NOMO-1 treated with dmso at 0.1 percent for 144 hours (cell line): ENCODE data around the gene SPRYD4.
"Not testable (repeated sequence)": the region's sequence is repeated elsewhere in the genome, so short reads cannot be mapped to it uniquely, and the experiment has no call there.

Experiments used
- DNase-seq: peaks from one replicate; lab custom pipeline; 2025; ENCODE audit not compliant: unreplicated experiment; lab: John Stamatoyannopoulos, UW

Gene SPRYD4

GRCh38 chr12:56476143-56476542, 7.8 kb downstream of the SPRYD4 start:
- no peak for DNase-seq

DNA sequence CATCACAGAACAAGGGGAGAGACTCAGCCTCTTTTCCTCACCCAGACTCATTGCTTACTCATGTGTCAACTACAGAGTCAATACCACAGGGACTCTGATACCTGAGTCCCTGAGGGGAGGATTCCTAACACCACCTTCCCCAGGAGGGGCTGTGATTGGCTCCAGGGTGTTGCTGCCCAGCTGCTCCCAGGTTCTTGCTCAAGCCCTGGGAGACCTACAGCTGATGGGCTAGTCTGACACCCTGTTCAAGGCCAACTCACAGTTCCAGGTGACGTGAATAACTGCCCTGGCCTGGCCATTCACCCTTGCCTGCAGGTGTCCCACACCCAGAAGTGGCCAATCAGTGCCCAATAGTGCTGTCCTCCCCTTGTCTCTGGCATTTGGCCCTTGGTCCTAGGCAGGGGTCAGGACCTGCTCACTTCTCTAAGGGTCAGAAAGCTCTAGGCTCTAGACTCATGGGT, 8.6 kb downstream of the SPRYD4 start:
- no peak for DNase-seq

GRCh38 chr12:56477521-56478225, 9.3 kb downstream of the SPRYD4 start:
- no peak for DNase-seq

- DNase-seq: no peak
Measured at GRCh38 chr12:56479625-56480024, 11.2 kb downstream of the SPRYD4 start.

- no peak for DNase-seq
Measured at GRCh38 chr12:56484566-56484965, 16.2 kb downstream of the SPRYD4 start.

DNA sequence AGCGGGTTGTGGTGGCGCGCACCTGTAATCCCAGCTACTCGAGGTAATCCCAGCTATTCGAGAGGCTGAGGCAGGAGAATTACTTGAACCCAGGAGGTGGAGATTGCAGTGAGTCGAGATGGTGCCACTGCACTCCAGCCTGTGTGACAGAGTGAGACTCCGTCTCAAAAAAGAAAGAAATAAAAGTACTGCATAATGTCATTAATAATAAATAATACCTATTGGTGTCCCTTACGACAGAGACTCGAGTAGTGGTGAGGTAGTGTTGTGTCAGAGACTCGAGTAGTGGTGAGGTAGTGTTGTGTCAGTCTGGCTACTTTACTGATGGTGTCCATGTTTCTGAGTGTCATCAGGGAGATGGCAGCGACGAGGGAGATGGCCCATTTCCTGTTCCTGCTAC, 18.3 kb downstream of the SPRYD4 start:
- no peak for DNase-seq

- DNase-seq: no peak
Measured at GRCh38 chr12:56487448-56488040, 19.2 kb downstream of the SPRYD4 start.

DNA sequence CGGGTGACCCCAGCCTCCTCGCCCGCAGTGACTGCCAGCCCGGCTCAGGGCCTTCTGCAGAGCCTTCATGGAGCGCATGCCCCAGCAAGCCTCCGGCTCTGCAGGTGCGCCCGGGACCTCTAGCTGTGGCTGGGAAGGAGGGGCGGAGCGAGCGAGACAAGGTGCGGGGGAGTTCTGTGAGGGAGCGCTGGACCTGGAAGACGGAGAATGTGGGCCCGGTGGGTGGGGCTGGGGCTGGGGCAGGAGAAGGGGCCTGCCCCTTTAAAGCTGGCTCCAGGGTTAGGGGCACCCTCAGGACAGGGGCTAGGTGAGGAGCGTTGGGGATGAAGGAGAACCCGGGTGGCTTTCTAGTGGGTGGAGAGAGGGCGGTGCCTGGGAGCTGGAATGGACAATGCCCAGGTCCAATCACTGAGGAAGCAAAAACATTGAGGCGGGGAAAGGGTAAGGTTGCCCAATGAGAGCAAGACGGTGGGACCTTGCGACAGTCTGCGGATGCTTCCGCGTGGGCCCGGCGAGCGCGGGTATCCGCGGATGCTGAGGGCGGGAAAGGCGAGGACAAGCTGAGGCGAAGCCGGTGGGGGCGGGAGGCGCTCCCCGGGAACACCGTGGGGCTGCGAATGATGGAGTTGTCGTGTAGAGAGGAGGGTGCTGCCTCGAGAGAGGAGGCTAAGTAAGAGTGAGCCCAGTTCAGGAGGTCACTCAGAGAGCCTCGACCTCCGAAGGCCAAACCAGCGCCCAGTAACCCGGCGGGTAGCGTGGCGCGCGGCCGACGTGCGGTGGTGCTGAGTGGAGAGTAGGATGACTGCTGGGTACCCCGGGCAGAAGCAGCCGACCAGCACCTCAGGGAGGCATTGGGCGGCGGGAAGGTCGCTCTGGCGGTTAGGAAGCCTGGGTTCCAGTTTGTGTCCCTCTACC, 19.9 kb downstream of the SPRYD4 start, which contains the start of gene GLS2:
Gene GLS2, minus strand, starts transcription at position 121 of the 915 bp plus-strand sequence. Its CDS starts 43 bp downstream, at position 78.
- DNase-seq: no peak

- DNase-seq: no peak
Measured at GRCh38 chr12:56490360-56490759, 22.0 kb downstream of the SPRYD4 start.

DNA sequence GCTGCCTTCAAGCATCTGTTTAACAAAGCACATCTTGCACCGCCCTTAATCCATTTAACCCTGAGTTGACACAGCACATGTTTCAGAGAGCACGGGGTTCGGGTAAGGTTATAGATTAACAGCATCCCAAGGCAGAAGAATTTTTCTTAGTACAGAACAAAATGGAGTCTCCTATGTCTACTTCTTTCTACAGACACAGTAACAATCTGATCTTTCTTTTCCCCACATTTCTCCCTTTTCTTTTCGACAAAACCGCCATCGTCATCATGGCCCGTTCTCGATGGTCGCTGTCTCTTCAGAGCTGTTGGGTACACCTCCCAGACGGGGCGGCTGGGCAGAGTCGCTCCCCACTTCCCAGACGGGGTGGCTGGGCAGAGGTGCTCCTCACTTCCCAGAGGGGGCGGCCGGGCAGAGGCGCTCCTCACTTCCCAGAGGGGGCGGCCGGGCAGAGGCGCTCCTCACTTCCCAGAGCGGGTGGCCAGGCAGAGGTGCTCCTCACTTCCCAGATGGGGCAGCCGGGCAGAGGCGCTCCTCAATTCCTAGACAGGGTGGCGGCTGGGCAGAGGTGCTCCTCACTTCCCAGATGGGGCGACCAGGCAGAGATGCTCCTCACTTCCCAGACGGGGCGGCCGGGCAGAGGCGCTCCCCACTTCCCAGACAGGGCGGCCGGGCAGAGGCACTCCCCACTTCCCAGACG, 25.2 kb downstream of the SPRYD4 start:
- DNase-seq: not testable (repeated sequence)

DNA sequence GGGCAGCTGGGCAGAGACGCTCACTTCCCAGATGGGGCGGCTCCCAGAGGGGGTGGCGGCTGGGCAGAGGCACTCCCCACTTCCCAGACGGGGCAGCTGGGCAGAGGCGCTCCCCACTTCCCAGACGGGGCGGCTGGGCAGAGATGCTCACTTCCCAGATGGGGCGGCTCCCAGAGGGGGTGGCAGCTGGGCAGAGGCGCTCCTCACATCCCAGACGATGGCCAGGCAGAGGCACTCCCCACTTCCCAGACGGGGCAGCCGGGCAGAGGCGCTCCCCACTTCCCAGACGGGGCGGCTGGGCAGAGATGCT, 25.7 kb downstream of the SPRYD4 start:
- DNase-seq: not testable (repeated sequence)

DNA sequence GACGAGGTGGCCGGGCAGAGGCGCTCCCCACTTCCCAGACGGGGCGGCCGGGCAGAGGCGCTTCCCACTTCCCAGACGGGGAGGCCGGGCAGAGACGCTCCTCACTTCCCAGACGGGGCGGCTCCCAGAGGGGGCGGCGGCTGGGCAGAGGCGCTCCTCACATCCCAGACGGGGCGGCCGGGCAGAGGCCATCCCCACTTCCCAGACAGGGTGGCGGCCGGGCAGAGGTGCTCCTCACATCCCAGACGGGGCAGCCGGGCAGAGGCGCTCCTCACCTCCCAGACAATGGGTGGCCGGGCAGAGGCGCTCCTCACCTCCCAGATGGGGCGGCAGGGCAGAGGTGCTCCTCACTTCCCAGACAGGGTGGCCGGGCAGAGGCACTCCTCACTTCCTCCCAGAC, 26.1 kb downstream of the SPRYD4 start:
- not testable (repeated sequence) for DNase-seq

GRCh38 chr12:56496704-56497103, 28.3 kb downstream of the SPRYD4 start:
- DNase-seq: not testable (repeated sequence)

DNA sequence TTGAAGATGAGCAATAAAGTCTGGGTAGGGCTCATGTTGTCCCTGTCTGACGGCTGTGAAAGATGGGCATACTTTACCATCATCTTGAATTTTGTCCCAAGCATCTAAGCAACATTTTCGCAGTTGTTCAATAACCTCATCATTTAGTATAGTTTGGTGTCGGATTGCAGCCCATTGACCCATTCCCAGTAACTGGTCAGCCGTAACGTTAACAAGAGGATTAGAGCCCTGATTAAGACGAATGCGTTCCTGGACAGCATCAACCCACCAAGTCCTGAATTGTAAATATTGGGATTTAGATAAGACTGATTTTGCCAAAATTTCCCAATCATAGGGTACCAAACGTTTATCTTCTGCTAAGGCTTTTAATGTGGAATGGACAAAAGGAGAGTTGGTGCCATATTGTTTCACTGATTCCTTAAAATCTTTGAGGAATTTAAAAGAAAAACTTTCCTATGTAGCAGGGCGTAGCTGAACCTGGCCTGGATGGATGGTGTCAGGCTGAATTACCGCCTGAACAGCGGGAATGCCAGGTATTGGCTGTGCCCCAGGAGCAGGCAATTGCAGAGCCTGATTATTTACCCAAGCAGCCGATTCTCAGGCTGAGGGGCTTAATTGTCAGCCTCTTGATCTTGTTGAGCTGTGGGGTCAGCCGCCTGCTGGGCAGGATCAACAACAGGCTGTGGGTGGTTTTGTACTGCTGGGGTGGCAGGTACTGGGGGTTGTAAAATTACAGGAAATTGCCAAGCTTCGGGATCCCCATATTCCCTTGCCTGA, 29.9 kb downstream of the SPRYD4 start:
- not testable (repeated sequence) for DNase-seq

DNA sequence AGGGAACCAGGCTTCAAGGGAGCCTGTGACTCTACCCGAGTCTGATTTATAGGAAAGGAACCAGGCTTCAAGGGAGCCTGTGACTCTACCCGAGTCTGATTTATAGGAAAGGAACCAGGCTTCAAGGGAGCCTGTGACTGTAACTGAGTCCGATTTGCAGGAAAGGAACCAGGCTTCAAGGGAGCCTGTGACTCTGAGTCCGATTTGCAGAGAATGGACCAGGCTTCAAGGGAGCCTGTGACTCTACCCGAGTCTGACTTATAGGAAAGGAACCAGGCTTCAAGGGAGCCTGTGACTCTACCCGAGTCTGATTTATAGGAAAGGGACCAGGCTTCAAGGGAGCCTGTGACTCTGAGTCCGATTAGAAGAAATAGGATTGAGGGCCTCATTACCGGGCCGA, 31.1 kb downstream of the SPRYD4 start:
- not testable (repeated sequence) for DNase-seq

DNA sequence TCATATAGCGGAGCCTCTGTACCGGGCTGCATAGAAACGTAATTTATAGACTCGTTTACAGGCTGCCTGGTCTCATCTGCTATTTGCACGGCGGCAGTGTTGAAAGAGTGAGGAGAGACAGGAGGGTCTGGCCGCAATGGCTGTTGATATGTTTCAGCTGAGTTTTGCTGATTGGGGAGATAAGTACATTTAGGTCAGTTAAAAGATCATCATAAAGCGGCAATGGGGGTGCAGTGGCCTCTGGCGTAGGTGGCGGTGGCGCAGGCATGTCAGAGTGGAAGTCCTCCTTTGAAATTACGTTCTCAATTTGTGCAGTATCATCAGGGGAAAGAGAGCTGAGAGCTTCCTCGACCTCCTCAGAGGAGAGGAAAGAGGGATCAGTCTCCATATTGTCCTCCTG, 31.5 kb downstream of the SPRYD4 start:
- DNase-seq: not testable (repeated sequence)

- DNase-seq: no peak
Measured at GRCh38 chr12:56510786-56511185, 42.4 kb downstream of the SPRYD4 start.

GRCh38 chr12:56514014-56514318, 45.6 kb downstream of the SPRYD4 start:
- not testable (repeated sequence) for DNase-seq

GRCh38 chr12:56517854-56518253, 49.5 kb downstream of the SPRYD4 start:
- no peak for DNase-seq

DNA sequence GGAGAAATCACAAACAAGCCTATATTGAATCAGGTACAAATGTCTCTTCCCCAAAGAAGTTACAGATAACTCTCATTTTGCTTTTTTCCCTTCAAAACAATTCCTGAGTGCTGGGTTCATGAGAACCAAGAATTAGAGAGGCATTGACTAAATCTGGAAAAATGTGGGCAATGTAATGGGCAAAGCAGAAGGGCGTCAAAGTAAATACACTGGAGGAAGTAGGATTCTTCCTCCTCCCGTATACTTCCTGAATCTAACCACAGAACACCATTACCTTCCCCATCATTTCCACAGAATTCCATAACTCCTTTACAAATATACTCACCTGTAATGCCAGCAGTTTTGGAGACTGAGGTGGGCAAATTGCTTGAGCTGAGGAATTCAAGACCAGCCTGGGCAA, 50.2 kb downstream of the SPRYD4 start:
- no peak for DNase-seq

- DNase-seq: no peak
Measured at GRCh38 chr12:56520048-56520447, 51.7 kb downstream of the SPRYD4 start.
